PC-9 (cell line): ENCODE measurements around the gene TBCD.

Experiments
- CTCF ChIP-seq: fragments of 200-600 bp; sonication (generic); conservative IDR thresholded peaks from 2 replicates; pipeline ENCODE4 v1.6.1; 2017; ENCODE audit warnings: mixed run types, antibody characterized with exemption, mild to moderate bottlenecking, moderate library complexity
- EZH2 ChIP-seq: fragments of 200-600 bp; sonication (generic); IDR thresholded peaks from 2 replicates; pipeline ENCODE4 v1.8.0; 2017; ENCODE audit warnings: antibody characterized with exemption, low read depth

DNA sequence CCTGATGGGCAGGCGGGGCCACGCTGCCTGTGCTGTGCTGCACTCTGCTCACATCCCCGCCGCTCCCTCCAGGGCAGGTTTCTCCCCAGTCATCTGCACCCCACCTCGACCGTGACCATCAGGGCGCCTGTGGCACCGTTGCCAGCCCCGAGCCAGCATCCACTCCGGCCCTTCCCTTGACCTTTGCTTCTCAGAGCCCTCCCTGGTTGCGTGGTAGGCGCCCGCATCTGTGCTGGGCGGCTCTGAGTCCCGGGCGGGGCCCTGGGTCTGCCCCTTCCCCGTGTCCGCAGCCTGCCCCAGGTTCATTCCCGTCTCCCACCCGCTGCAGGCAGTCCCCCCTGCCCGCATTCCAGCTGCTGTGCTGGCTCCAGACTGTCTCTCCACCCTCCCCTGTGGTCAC is 54.8 kb downstream of the TBCD start:
- TF ChIP-seq CTCF (no peak), EZH2 (no peak)
